Tibial nerve (tissue), 4 donors: ENCODE data around the gene TBXAS1.

Experiments
- CTCF ChIP-seq, 5 experiments: fragments of 200-600 bp in 3 of 5; fragments of 450-650 bp in 2 of 5; sonication (generic) in 3 of 5; IDR thresholded peaks; one replicate each; pipeline ENCODE4 v1.5.1; 2016 to 2019; ENCODE audit warnings: antibody characterized with exemption in 5 of 5, mild to moderate bottlenecking in 3 of 5, moderate library complexity in 2 of 5
- EP300 ChIP-seq, 2 donors: sonication (generic); formaldehyde crosslinking; IDR thresholded peaks; one replicate each; pipeline ENCODE4 v1.6.1; 2017; ENCODE audit warnings: antibody characterized with exemption in 2 of 2, mild to moderate bottlenecking in 1 of 2

- TF ChIP-seq CTCF (IDR thresholded peaks at IDR 0.05) (no peak), EP300 (IDR thresholded peaks at IDR 0.05) (no peak)
Measured at GRCh38 chr7:139822855-139823254, 6.2 kb upstream of the TBXAS1 start.
